Ovary (tissue), 3 donors: ENCODE data around the gene ZP4.

Source experiments
- CTCF ChIP-seq, 3 donors: fragments of 450-650 bp in 2 of 3; fragments of 200-600 bp in 1 of 3; IDR thresholded peaks; one replicate each; pipeline versions ENCODE4 v1.5.1 to v1.8.0; 2016 to 2022; ENCODE audit warnings: antibody characterized with exemption in 3 of 3, mild to moderate bottlenecking in 1 of 3
- EP300 ChIP-seq: sonication (generic); formaldehyde crosslinking; IDR thresholded peaks from one replicate; pipeline ENCODE4 v1.6.1; 2017; ENCODE audit warnings: antibody characterized with exemption
- POLR2A ChIP-seq: fragments of 450-650 bp; IDR thresholded peaks from one replicate; pipeline ENCODE4 v1.6.1; 2017; ENCODE audit warnings: antibody characterized with exemption, mild to moderate bottlenecking, moderate library complexity
- donor health status: DM: no; HTN: no; CAD: no.

GRCh38 chr1:237875291-237875690 is 15.4 kb downstream of the ZP4 start:
- TF ChIP-seq POLR2A, result no peak
- no peak for TF ChIP-seq CTCF (IDR thresholded peaks at IDR 0.05)
- TF ChIP-seq EP300, result no peak
